ENCODE results near the gene FHIT. TPM values are rescaled to one million over a fixed set of nuclear protein-coding genes. Genes with fewer than 3 reads are reported as not detected.

Gene FHIT
- total RNA-seq, 1 donor from 2014 or later, result 5.7 TPM

DNA sequence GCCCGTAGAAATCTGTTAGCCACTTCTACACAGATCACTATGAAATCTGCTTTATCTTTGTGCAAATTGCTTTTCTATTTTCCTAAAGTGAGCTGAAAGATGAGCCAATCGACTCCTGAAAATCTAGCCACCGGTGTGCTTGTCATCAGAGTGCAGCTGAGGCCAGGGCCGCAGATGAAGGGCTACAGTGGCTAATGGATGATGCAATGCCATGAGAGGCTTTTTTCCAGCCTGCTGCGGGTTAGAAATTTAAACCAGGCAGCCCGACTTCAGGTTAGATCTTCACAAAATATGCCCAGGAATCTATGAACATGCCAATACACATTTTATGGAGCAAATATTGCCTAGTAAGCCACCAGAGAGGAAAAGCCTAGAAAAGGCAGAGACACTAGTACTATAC is 1253.2 kb downstream of the FHIT start:
- Histone ChIP-seq H3K79me2 (ENCODE audit: low read depth) (no peaks in the 10 kb centered on the region), H4K20me1 (ENCODE audit: low read depth) (no peaks in the 10 kb centered on the region), H3K4me3 (no peak overlapping the region), H3K4me1 (peaks cover 24% of the 10 kb centered on the region), H3K9me3 (ENCODE audit: low read depth) (no peaks in the 10 kb centered on the region), H3F3A (ENCODE audit: low read depth) (no peaks in the 10 kb centered on the region), H3K27ac (no peak overlapping the region), H3K36me3 (no peaks in the 10 kb centered on the region), H3K4me2 (no peak overlapping the region), H3K9ac (no peak overlapping the region), H3K27me3 (no peaks in the 10 kb centered on the region), H2AFZ (replicated peaks) (no peak overlapping the region)
- DNase-seq (ENCODE audit: low spot score), result no peak
- Mint-ChIP-seq H3K4me3 (no peak overlapping the region), H3K36me3 (no peaks in the 10 kb centered on the region), H3K4me1 (peaks cover 14% of the 10 kb centered on the region), H3K27me3 (ENCODE audit: insufficient read depth, low read depth) (peaks cover 2% of the 10 kb centered on the region), H3K27ac (no peak overlapping the region), H3K9me3 (no peaks in the 10 kb centered on the region)
- no peak for TF ChIP-seq EZH2 (IDR thresholded peaks at IDR 0.05)
- TF ChIP-seq, protein P1, sequence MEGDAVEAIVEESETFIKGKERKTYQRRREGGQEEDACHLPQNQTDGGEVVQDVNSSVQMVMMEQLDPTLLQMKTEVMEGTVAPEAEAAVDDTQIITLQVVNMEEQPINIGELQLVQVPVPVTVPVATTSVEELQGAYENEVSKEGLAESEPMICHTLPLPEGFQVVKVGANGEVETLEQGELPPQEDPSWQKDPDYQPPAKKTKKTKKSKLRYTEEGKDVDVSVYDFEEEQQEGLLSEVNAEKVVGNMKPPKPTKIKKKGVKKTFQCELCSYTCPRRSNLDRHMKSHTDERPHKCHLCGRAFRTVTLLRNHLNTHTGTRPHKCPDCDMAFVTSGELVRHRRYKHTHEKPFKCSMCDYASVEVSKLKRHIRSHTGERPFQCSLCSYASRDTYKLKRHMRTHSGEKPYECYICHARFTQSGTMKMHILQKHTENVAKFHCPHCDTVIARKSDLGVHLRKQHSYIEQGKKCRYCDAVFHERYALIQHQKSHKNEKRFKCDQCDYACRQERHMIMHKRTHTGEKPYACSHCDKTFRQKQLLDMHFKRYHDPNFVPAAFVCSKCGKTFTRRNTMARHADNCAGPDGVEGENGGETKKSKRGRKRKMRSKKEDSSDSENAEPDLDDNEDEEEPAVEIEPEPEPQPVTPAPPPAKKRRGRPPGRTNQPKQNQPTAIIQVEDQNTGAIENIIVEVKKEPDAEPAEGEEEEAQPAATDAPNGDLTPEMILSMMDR (IDR thresholded peaks at IDR 0.05), result no peak
- no peak for TF ChIP-seq EZH2phosphoT487 (IDR thresholded peaks at IDR 0.05)

DNA sequence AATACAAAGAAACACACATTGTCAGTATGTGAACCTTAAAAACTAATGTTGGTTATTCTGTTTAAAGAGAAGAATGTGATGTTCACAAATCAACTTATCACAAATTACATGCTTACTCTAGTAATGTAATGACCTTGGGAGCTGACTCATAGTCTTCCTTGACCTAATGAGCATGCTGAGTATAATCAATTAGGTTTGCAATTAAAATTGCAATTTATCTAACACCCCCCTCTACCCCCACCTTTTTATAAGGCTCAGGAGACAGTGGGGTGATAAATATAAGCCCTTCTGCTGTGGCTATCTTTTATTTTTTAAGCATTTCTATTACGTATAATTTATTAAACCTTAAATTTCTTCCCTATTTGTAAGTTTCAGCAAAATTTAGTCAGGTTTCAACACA is 1253.7 kb downstream of the FHIT start:
- Histone ChIP-seq H3F3A (ENCODE audit: low read depth) (no peaks in the 10 kb centered on the region), H4K20me1 (ENCODE audit: low read depth) (no peaks in the 10 kb centered on the region), H3K4me1 (peaks cover 24% of the 10 kb centered on the region), H3K9ac (no peak overlapping the region), H3K79me2 (ENCODE audit: low read depth) (no peaks in the 10 kb centered on the region), H2AFZ (replicated peaks) (no peak overlapping the region), H3K4me2 (no peak overlapping the region), H3K9me3 (ENCODE audit: low read depth) (no peaks in the 10 kb centered on the region), H3K27me3 (no peaks in the 10 kb centered on the region), H3K4me3 (no peak overlapping the region), H3K36me3 (no peaks in the 10 kb centered on the region), H3K27ac (no peak overlapping the region)
- Mint-ChIP-seq H3K4me3 (no peak overlapping the region), H3K4me1 (peaks cover 14% of the 10 kb centered on the region), H3K27me3 (ENCODE audit: insufficient read depth, low read depth) (peaks cover 2% of the 10 kb centered on the region), H3K9me3 (no peaks in the 10 kb centered on the region), H3K27ac (no peak overlapping the region), H3K36me3 (no peaks in the 10 kb centered on the region)
- TF ChIP-seq, protein P1 (IDR thresholded peaks at IDR 0.05), result no peak
- no peak for TF ChIP-seq EZH2 (IDR thresholded peaks at IDR 0.05)
- no peak for TF ChIP-seq EZH2phosphoT487 (IDR thresholded peaks at IDR 0.05)
- DNase-seq (ENCODE audit: low spot score), result no peak

DNA sequence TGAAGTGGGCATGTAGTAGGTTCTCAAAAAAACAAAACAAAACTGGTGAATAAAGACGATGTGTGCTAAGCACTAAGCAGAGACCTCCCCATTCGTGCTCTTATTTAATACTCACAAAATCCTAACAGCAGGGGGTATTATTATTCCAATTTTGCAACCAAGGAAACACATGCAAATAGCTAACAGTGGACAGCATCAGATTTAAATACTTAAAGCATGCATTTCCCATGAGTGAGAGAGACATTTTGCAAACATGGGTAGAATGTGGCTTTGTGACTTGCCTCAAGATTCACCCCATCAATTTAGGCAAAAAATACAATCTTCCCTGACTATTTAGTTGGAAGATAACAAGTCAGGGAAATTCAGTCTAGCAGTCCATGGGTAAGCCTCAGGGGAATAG is 1255.2 kb downstream of the FHIT start:
- no peak overlapping the region for H3K4me2 ChIP-seq
- TF ChIP-seq EZH2 (IDR thresholded peaks at IDR 0.05), result no peak
- no peak for TF ChIP-seq EZH2phosphoT487 (IDR thresholded peaks at IDR 0.05)
- TF ChIP-seq, protein P1 (IDR thresholded peaks at IDR 0.05), result no peak
- H3K4me3 Mint-ChIP-seq, result no peak overlapping the region

More for the DNA sequence above, 1255.2 kb downstream of the FHIT start:
- H4K20me1 ChIP-seq (ENCODE audit: low read depth), result no peaks in the 10 kb centered on the region
- H3K27me3 ChIP-seq, result no peaks in the 10 kb centered on the region
- H3K9me3 ChIP-seq (ENCODE audit: low read depth), result no peaks in the 10 kb centered on the region
- Mint-ChIP-seq H3K9me3 (no peaks in the 10 kb centered on the region), H3K36me3 (no peaks in the 10 kb centered on the region), H3K4me1 (peaks cover 16% of the 10 kb centered on the region), H3K27ac (no peak overlapping the region), H3K27me3 (ENCODE audit: insufficient read depth, low read depth) (no peaks in the 10 kb centered on the region)
- no peak overlapping the region for H3K27ac ChIP-seq
- no peaks in the 10 kb centered on the region for H3F3A ChIP-seq (ENCODE audit: low read depth)
- H2AFZ ChIP-seq (replicated peaks), result no peak overlapping the region
- peaks cover 24% of the 10 kb centered on the region for H3K4me1 ChIP-seq
- no peaks in the 10 kb centered on the region for H3K79me2 ChIP-seq (ENCODE audit: low read depth)
- no peak overlapping the region for H3K9ac ChIP-seq
- no peak for DNase-seq (ENCODE audit: low spot score)
- H3K4me3 ChIP-seq, result no peak overlapping the region
- H3K36me3 ChIP-seq, result no peaks in the 10 kb centered on the region

Data from neural progenitor cell (in vitro differentiated cells).